Upper lobe of left lung (tissue), 6 donors: Measurements from ENCODE around the gene CD248. TPM values are rescaled to one million over a fixed set of nuclear protein-coding genes. Genes with fewer than 3 reads are reported as not detected.
A peak's percentile ranks its signal among the peaks of the same experiment; 100 is the strongest.

Source experiments
- ATAC-seq, 2 donors: fragments of 200-7000 bp; cut with Tn5 transposase; one replicate each; pipeline ENCODE4 v1.9.1; 2022; ENCODE audit warnings: mild to moderate bottlenecking in 2 of 2, moderate library complexity in 2 of 2; ENCODE audit not compliant: low FRiP score in 2 of 2
- DNase-seq, 2 donors: peaks; one replicate each; pipeline ENCODE4 v3.0.0-alpha.2; 2019 to 2020
- H3K27ac ChIP-seq, 4 donors: fragments of 200-600 bp; sonication (generic); one replicate each; pipeline ENCODE4 v1.5.1; 2016 to 2019
- H3K27me3 ChIP-seq, 4 donors: fragments of 200-600 bp; sonication (generic); one replicate each; pipeline ENCODE4 v1.5.1; 2017 to 2019
- H3K36me3 ChIP-seq, 4 donors: fragments of 200-600 bp; sonication (generic); one replicate each; pipeline ENCODE4 v1.5.1; 2016 to 2019
- H3K4me1 ChIP-seq, 4 donors: fragments of 200-600 bp; sonication (generic); one replicate each; pipeline ENCODE4 v1.5.1; 2018 to 2019
- H3K4me3 ChIP-seq, 4 donors: fragments of 200-600 bp; sonication (generic); one replicate each; pipeline ENCODE4 v1.5.1; 2017 to 2019; ENCODE audit warnings: mild to moderate bottlenecking in 2 of 4, moderate library complexity in 1 of 4
- H3K9me3 ChIP-seq, 4 donors: fragments of 200-600 bp; sonication (generic); one replicate each; pipeline ENCODE4 v1.5.1; 2018 to 2019
- EP300 ChIP-seq, 4 donors: sonication (generic); formaldehyde crosslinking; IDR thresholded peaks; one replicate each; pipeline ENCODE4 v1.5.1; 2017; ENCODE audit warnings: antibody characterized with exemption in 4 of 4, control low read depth in 2 of 4
- POLR2A ChIP-seq, 4 donors: fragments of 450-650 bp; IDR thresholded peaks; one replicate each; pipeline ENCODE4 v1.5.1; 2016 to 2017; ENCODE audit warnings: antibody characterized with exemption in 4 of 4, mild to moderate bottlenecking in 2 of 4
- POLR2AphosphoS5 ChIP-seq, 2 donors: sonication (generic); formaldehyde crosslinking; IDR thresholded peaks; one replicate each; pipeline ENCODE4 v1.5.1; 2017; ENCODE audit warnings: antibody characterized with exemption in 2 of 2
- WGBS, 2 donors: methylation state at CpG; one replicate each; pipeline ENCODE4 v1.1.5; 2017 to 2018; 5-methylcytosine and 5-hydroxymethylcytosine counted together
- total RNA-seq, 6 donors: library from RNA; depleted of rRNA in 4 of 6; stranded (reverse); fragments of >200 nt in 4 of 6; gene quantifications; one replicate each; pipeline versions ENCODE4 v1.1.0 to v1.2.1, GENCODE V29; 2016 to 2021
- TF ChIP-seq, protein P1 (sequence below), 6 experiments: fragments of 450-650 bp in 4 of 6; fragments of 200-600 bp in 2 of 6; sonication (generic) in 2 of 6; IDR thresholded peaks; one replicate each; pipeline ENCODE4 v1.5.1; 2016 to 2019; ENCODE audit warnings: antibody characterized with exemption in 6 of 6
- donor health status: DM: no; HTN: no; CAD: no; lungs with moderate emphysema.
- donor health status: DM: no; HTN: yes; CAD: no; lungs with severe emphysema.

CD248 gene
- total RNA-seq, 6 donors from 2014 or later = 0.59 to 85.6 (median 6.5) TPM

GRCh38 chr11:66335531-66336233 lies 18.8 kb upstream of the CD248 start:
- Histone ChIP-seq H3K4me1 (peaks cover 20 to 31% (median 26%) of the 10 kb centered on the region in 4 donors), H3K4me3 (peak overlapping the region; percentile 62 to 72 (median 68)), H3K36me3 (peaks cover 10 to 68% (median 42%) of the 10 kb centered on the region in 4 donors), H3K27me3 (no peaks in the 10 kb centered on the region), H3K27ac (peak overlapping the region; percentile 80 to 90 (median 84)), H3K9me3 (no peaks in the 10 kb centered on the region)
- ATAC-seq (peak in 1 of 2 donors; percentile 37), DNase-seq (peak in 1 of 2 donors; percentile 88)
- TF ChIP-seq, protein P1, sequence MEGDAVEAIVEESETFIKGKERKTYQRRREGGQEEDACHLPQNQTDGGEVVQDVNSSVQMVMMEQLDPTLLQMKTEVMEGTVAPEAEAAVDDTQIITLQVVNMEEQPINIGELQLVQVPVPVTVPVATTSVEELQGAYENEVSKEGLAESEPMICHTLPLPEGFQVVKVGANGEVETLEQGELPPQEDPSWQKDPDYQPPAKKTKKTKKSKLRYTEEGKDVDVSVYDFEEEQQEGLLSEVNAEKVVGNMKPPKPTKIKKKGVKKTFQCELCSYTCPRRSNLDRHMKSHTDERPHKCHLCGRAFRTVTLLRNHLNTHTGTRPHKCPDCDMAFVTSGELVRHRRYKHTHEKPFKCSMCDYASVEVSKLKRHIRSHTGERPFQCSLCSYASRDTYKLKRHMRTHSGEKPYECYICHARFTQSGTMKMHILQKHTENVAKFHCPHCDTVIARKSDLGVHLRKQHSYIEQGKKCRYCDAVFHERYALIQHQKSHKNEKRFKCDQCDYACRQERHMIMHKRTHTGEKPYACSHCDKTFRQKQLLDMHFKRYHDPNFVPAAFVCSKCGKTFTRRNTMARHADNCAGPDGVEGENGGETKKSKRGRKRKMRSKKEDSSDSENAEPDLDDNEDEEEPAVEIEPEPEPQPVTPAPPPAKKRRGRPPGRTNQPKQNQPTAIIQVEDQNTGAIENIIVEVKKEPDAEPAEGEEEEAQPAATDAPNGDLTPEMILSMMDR (IDR thresholded peaks at IDR 0.05) = no peak
- TF ChIP-seq POLR2AphosphoS5 (IDR thresholded peaks at IDR 0.05) = peak in 1 of 2 donors; percentile 13
- TF ChIP-seq POLR2A (IDR thresholded peaks at IDR 0.05) = no peak
- TF ChIP-seq EP300 (IDR thresholded peaks at IDR 0.05) = no peak
- WGBS, 2 donors = 18 to 27% methylated on average over 21 to 34 of the region's 35 CpGs

DNA sequence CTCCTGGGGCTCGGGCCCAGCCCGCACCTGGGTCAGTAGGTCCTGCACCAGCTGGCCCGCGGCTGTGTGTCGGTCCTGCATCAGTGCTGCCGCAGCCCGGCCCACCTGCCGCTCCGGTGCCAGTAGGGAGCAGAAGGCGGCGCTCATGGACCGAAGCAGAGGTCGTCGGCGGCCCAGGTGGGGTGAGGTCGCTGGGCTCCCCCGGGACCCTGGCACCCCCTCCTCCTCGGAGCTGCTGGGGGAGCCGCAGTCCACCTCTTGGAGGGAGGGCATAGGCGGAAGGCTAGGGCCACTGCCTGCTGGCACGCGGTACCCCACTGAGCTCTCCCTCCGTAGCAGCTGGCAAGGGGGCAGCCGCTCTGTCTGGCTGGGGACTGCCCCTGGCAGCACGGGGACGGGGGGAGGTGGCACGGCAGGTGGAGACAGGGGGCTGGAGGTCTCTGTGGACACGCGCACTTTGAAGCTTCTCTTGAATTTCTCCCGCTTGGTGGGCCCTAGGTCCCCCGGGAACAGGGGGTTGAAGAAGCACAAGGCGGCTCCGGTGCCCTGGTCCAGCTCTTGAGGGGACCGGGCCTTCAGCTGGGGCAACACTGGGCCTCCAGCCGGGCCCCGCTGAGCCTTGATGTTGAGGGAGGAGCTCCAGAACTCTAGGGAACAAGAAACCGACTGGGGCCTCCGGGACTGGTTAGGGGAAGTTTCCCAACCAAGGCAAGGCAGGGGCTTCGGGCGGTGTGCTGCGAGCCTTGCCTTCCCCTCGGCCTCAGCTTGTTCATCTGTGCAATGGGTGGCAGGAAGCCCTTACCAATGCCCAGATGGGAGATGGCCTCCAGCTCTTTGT lies 18.0 kb upstream of the CD248 start:
- WGBS, 2 donors = 79 to 80% methylated on average over 20 to 42 of the region's 42 CpGs
- Histone ChIP-seq H3K36me3 (peaks cover 2 to 59% (median 33%) of the 10 kb centered on the region in 4 donors), H3K4me1 (peaks cover 20 to 31% (median 26%) of the 10 kb centered on the region in 4 donors), H3K27ac (peak overlapping the region; percentile 80 to 90 (median 84)), H3K4me3 (peak overlapping the region in 3 of 4 donors; percentile 62 to 72 (median 68)), H3K27me3 (no peaks in the 10 kb centered on the region), H3K9me3 (no peaks in the 10 kb centered on the region)
- ATAC-seq (no peak), DNase-seq (peak in 1 of 2 donors; percentile 83)
- TF ChIP-seq, protein P1 (IDR thresholded peaks at IDR 0.05) = no peak
- TF ChIP-seq EP300 (IDR thresholded peaks at IDR 0.05) (no peak), POLR2AphosphoS5 (IDR thresholded peaks at IDR 0.05) (no peak), POLR2A (IDR thresholded peaks at IDR 0.05) (no peak)

GRCh38 chr11:66333896-66334604 lies 17.2 kb upstream of the CD248 start:
- TF ChIP-seq EP300 (IDR thresholded peaks at IDR 0.05) (no peak), POLR2AphosphoS5 (IDR thresholded peaks at IDR 0.05) (no peak), POLR2A (IDR thresholded peaks at IDR 0.05) (no peak)
- TF ChIP-seq, protein P1 (IDR thresholded peaks at IDR 0.05) = no peak
- H3K4me3 ChIP-seq = no peak overlapping the region
- WGBS, 2 donors = 83 to 87% methylated on average over 9 to 25 of the region's 29 CpGs
- H3K27me3 ChIP-seq = no peaks in the 10 kb centered on the region
- DNase-seq = peak in 1 of 2 donors; percentile 79
- peaks cover 20 to 34% (median 29%) of the 10 kb centered on the region in 4 donors for H3K4me1 ChIP-seq
- ATAC-seq = no peak
- no peaks in the 10 kb centered on the region for H3K9me3 ChIP-seq
- peaks cover 0 to 52% (median 26%) of the 10 kb centered on the region in 4 donors for H3K36me3 ChIP-seq
- H3K27ac ChIP-seq = no peak overlapping the region

- Histone ChIP-seq H3K9me3 (no peaks in the 10 kb centered on the region), H3K4me1 (peaks cover 26 to 41% (median 36%) of the 10 kb centered on the region in 4 donors), H3K4me3 (no peak overlapping the region), H3K27me3 (no peaks in the 10 kb centered on the region), H3K27ac (no peak overlapping the region), H3K36me3 (peaks cover 0 to 45% (median 21%) of the 10 kb centered on the region in 4 donors)
- WGBS, 2 donors = 91 to 97% methylated on average over 8 to 19 of the region's 19 CpGs
- DNase-seq (peak in 1 of 2 donors; percentile 70), ATAC-seq (no peak)
- TF ChIP-seq POLR2A (IDR thresholded peaks at IDR 0.05) (no peak), POLR2AphosphoS5 (IDR thresholded peaks at IDR 0.05) (no peak), EP300 (IDR thresholded peaks at IDR 0.05) (no peak)
- TF ChIP-seq, protein P1 (IDR thresholded peaks at IDR 0.05) = no peak
Observed at GRCh38 chr11:66333220-66333877, 16.5 kb upstream of the CD248 start.
